Measurements from ENCODE around the gene DMKN. TPM values are rescaled to one million over a fixed set of nuclear protein-coding genes. Genes with fewer than 3 reads are reported as not detected.
A peak's percentile ranks its signal among the peaks of the same experiment; 100 is the strongest.

The DMKN gene
- total and polyA plus RNA-seq, 9 of the 15 experiments (the other 6 are each of a cell fraction or from before 2014, with no cell fraction given): 0.36 to 0.53 TPM; not detected in 7

DNA sequence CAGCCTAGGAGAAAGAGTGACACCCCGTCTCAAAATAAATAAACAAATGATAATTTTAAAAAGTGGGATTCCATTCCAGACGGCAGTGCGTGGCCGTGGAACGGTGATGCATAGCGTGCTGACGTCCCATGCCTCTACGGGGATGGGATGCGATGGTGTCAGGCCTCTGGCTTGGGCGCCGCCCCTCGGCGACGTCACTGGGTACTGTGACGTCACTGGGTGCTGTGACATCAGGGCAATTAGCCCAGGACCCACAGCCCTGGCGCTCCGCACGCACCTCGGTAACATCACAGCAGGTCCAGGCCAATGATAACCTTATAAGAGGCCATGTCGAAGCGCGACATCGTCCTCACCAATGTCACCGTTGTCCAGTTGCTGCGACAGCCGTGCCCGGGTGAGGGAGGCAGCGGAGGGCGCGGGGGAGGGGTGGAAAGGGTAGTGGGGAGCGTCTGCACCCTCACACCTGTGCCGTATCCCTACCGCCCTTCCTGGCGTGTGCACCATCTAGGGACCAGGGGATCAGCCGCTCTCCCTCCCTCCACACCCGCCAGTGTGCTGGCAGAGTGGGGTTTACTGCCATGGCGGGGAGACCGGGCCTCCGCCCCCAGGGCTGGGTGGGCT is 19.9 kb upstream of the DMKN start, which contains the start of gene GAPDHS (continued):
- TF ChIP-seq, protein P1, sequence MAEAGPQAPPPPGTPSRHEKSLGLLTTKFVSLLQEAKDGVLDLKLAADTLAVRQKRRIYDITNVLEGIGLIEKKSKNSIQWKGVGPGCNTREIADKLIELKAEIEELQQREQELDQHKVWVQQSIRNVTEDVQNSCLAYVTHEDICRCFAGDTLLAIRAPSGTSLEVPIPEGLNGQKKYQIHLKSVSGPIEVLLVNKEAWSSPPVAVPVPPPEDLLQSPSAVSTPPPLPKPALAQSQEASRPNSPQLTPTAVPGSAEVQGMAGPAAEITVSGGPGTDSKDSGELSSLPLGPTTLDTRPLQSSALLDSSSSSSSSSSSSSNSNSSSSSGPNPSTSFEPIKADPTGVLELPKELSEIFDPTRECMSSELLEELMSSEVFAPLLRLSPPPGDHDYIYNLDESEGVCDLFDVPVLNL (CRISPR knock-in tag; IDR thresholded peaks at IDR 0.05; ENCODE audit: low read depth): no peak
- TF ChIP-seq, protein P2, sequence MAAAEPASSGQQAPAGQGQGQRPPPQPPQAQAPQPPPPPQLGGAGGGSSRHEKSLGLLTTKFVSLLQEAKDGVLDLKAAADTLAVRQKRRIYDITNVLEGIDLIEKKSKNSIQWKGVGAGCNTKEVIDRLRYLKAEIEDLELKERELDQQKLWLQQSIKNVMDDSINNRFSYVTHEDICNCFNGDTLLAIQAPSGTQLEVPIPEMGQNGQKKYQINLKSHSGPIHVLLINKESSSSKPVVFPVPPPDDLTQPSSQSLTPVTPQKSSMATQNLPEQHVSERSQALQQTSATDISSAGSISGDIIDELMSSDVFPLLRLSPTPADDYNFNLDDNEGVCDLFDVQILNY (CRISPR knock-in tag; IDR thresholded peaks at IDR 0.05): no peak
- TF ChIP-seq PPARD (CRISPR knock-in tag; IDR thresholded peaks at IDR 0.05) (no peak), MXI1 (IDR thresholded peaks at IDR 0.05; ENCODE audit: low read depth, low read length) (no peak), NELFE (IDR thresholded peaks at IDR 0.05; ENCODE audit: insufficient read depth, insufficient read length) (no peak), MEF2D (tag; conservative IDR thresholded peaks at IDR 0.05; ENCODE audit: low read depth) (no peak), CREB1 (IDR thresholded peaks at IDR 0.05) (peak; percentile 93), CREB1 (CRISPR knock-in tag; IDR thresholded peaks at IDR 0.05) (peak; percentile 92), PHB2 (IDR thresholded peaks at IDR 0.05; ENCODE audit: low read depth) (no peak), BRF1 (IDR thresholded peaks at IDR 0.05; ENCODE audit: borderline replicate concordance, extremely low read depth, insufficient read length) (no peak), KLF1 (tag; IDR thresholded peaks at IDR 0.05) (peak; percentile 72; the same call in 1 of the 2 replicates), ZSCAN29 (IDR thresholded peaks at IDR 0.05) (no peak), TBL1XR1 (IDR thresholded peaks at IDR 0.05; ENCODE audit: low read length in 2 of 2) (peak in 1 of 2 experiments; percentile 35; a peak in 1 of 4 replicates), ATF1 (CRISPR knock-in tag; IDR thresholded peaks at IDR 0.05) (peak; percentile 62), ATF1 (tag; IDR thresholded peaks at IDR 0.05) (peak; percentile 97), KAT7 (CRISPR knock-in tag; IDR thresholded peaks at IDR 0.05; ENCODE audit: borderline replicate concordance) (no peak), HNRNPH1 (optimal IDR thresholded peaks at IDR 0.05; ENCODE audit: low read depth, low read length) (no peak), POLR2G (IDR thresholded peaks at IDR 0.05; ENCODE audit: low read depth, low read length) (0 out of 2 replicates have a peak, but pooled peaks have one; percentile 11), ZFPM2 (CRISPR knock-in tag; IDR thresholded peaks at IDR 0.05) (no peak), WHSC1 (IDR thresholded peaks at IDR 0.05; ENCODE audit: low read length) (no peak), NFRKB (IDR thresholded peaks at IDR 0.05; ENCODE audit: low read depth) (no peak)
- TF ChIP-seq, protein P3, sequence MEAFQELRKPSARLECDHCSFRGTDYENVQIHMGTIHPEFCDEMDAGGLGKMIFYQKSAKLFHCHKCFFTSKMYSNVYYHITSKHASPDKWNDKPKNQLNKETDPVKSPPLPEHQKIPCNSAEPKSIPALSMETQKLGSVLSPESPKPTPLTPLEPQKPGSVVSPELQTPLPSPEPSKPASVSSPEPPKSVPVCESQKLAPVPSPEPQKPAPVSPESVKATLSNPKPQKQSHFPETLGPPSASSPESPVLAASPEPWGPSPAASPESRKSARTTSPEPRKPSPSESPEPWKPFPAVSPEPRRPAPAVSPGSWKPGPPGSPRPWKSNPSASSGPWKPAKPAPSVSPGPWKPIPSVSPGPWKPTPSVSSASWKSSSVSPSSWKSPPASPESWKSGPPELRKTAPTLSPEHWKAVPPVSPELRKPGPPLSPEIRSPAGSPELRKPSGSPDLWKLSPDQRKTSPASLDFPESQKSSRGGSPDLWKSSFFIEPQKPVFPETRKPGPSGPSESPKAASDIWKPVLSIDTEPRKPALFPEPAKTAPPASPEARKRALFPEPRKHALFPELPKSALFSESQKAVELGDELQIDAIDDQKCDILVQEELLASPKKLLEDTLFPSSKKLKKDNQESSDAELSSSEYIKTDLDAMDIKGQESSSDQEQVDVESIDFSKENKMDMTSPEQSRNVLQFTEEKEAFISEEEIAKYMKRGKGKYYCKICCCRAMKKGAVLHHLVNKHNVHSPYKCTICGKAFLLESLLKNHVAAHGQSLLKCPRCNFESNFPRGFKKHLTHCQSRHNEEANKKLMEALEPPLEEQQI (IDR thresholded peaks at IDR 0.05): no peak
- TF ChIP-seq, protein P4, sequence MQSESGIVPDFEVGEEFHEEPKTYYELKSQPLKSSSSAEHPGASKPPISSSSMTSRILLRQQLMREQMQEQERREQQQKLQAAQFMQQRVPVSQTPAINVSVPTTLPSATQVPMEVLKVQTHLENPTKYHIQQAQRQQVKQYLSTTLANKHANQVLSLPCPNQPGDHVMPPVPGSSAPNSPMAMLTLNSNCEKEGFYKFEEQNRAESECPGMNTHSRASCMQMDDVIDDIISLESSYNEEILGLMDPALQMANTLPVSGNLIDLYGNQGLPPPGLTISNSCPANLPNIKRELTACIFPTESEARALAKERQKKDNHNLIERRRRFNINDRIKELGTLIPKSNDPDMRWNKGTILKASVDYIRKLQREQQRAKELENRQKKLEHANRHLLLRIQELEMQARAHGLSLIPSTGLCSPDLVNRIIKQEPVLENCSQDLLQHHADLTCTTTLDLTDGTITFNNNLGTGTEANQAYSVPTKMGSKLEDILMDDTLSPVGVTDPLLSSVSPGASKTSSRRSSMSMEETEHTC (IDR thresholded peaks at IDR 0.05): no peak
- TF ChIP-seq, protein P5, sequence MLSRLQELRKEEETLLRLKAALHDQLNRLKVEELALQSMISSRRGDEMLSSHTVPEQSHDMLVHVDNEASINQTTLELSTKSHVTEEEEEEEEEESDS (CRISPR knock-in tag; IDR thresholded peaks at IDR 0.05): no peak
